ENCODE results near the gene KSR1.

DNA sequence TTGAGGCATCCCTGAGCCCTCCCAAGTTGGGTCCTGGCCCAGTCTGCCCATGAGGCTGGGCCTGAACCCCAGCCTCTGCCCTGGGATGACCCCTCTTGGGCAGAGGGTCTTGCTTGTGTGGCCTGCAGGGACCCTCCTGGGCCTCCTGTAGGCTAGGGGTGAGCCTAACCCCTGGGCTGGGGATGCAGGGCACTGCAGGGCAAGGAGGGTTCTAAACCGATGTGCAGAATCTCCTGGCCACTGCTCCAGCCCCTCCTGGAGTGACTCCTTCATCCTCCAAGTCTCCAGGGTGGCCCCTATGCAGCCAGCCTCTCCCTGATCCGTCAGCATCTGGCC lies 212.2 kb downstream of the KSR1 start:
- TF ChIP-seq EP300 (conservative IDR thresholded peaks at IDR 0.05; ENCODE audit: poor library complexity, severe bottlenecking) (no peak), MXI1 (conservative IDR thresholded peaks at IDR 0.05; ENCODE audit: poor library complexity, severe bottlenecking) (no peak), EZH2 (IDR thresholded peaks at IDR 0.05; ENCODE audit: borderline replicate concordance, insufficient read depth, low read length, poor library complexity, severe bottlenecking) (no peak), POLR2AphosphoS5 (IDR thresholded peaks at IDR 0.05) (no peak), TAF1 (IDR thresholded peaks at IDR 0.05; ENCODE audit: low read depth) (no peak), SMC3 (conservative IDR thresholded peaks at IDR 0.05; ENCODE audit: poor library complexity) (no peak)
- TF ChIP-seq, protein P1, sequence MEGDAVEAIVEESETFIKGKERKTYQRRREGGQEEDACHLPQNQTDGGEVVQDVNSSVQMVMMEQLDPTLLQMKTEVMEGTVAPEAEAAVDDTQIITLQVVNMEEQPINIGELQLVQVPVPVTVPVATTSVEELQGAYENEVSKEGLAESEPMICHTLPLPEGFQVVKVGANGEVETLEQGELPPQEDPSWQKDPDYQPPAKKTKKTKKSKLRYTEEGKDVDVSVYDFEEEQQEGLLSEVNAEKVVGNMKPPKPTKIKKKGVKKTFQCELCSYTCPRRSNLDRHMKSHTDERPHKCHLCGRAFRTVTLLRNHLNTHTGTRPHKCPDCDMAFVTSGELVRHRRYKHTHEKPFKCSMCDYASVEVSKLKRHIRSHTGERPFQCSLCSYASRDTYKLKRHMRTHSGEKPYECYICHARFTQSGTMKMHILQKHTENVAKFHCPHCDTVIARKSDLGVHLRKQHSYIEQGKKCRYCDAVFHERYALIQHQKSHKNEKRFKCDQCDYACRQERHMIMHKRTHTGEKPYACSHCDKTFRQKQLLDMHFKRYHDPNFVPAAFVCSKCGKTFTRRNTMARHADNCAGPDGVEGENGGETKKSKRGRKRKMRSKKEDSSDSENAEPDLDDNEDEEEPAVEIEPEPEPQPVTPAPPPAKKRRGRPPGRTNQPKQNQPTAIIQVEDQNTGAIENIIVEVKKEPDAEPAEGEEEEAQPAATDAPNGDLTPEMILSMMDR (IDR thresholded peaks at IDR 0.05; ENCODE audit: poor library complexity, severe bottlenecking), result no peak
- TF ChIP-seq, protein P2, sequence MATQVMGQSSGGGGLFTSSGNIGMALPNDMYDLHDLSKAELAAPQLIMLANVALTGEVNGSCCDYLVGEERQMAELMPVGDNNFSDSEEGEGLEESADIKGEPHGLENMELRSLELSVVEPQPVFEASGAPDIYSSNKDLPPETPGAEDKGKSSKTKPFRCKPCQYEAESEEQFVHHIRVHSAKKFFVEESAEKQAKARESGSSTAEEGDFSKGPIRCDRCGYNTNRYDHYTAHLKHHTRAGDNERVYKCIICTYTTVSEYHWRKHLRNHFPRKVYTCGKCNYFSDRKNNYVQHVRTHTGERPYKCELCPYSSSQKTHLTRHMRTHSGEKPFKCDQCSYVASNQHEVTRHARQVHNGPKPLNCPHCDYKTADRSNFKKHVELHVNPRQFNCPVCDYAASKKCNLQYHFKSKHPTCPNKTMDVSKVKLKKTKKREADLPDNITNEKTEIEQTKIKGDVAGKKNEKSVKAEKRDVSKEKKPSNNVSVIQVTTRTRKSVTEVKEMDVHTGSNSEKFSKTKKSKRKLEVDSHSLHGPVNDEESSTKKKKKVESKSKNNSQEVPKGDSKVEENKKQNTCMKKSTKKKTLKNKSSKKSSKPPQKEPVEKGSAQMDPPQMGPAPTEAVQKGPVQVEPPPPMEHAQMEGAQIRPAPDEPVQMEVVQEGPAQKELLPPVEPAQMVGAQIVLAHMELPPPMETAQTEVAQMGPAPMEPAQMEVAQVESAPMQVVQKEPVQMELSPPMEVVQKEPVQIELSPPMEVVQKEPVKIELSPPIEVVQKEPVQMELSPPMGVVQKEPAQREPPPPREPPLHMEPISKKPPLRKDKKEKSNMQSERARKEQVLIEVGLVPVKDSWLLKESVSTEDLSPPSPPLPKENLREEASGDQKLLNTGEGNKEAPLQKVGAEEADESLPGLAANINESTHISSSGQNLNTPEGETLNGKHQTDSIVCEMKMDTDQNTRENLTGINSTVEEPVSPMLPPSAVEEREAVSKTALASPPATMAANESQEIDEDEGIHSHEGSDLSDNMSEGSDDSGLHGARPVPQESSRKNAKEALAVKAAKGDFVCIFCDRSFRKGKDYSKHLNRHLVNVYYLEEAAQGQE (IDR thresholded peaks at IDR 0.05; ENCODE audit: borderline replicate concordance), result no peak
